ENCODE measurements around the gene MACIR. TPM values are rescaled to one million over a fixed set of nuclear protein-coding genes. Genes with fewer than 3 reads are reported as not detected.

MACIR gene
- total and polyA plus RNA-seq, 9 of the 15 experiments (the other 6 are each of a cell fraction or from before 2014, with no cell fraction given) = 1.4 to 11.6 (median 9.4) TPM

GRCh38 chr5:103258957-103259704 lies 568 bp downstream of the MACIR start:
- WGBS (ENCODE audit: insufficient coverage, low coverage, missing lambda C conversion rate) = 2% methylated on average over 28 of the region's 91 CpGs
- FAIRE-seq (no peak), DNase-seq (ENCODE audit: extremely low read depth in 1 of 4, low spot score in 3 of 4) (peak; percentile 67 to 81 (median 71)), ATAC-seq (peak; percentile 73)
- peaks cover 55% of the 10 kb centered on the region for H3K79me2 ChIP-seq (ENCODE audit: control insufficient read depth, insufficient read depth, low read length)
- in situ Hi-C loops (cut with MboI) (no loop called here), intact Hi-C loops (cut with micrococcal nuclease) (loop anchor here (2.0 to 10.0 kb wide), 2 partner anchors 138 to 306 kb away; partner anchors contain the start of genes GIN1, NUDT12 and PPIP5K2)
- H4K20me1 ChIP-seq (replicated peaks; ENCODE audit: control insufficient read depth, insufficient read depth, low read length) = no peaks in the 10 kb centered on the region
- no TSS peak for BruUV-seq (replicated peaks)
- peak overlapping the region; percentile 88 for H3K4me2 ChIP-seq (ENCODE audit: insufficient read depth, low read length)
- ChIA-PET CTCF (ENCODE audit: low intra/inter-chr PET ratio) (no interaction called here), POLR2A (interaction anchor here (0.6 to 2.1 kb wide), 4 partner anchors 9 to 1330 kb away, joined by 3 to 7 read pairs (median 6); no protein-coding TSS in a partner anchor)
- H3K4me1 ChIP-seq (replicated peaks in 1 of 2; ENCODE audit: control insufficient read depth in 2 of 2, insufficient read depth in 2 of 2, low read length in 2 of 2) = peaks cover 12 to 27% of the 10 kb centered on the region in 2 experiments; a peak in 4 of 5 replicates
- H3K27me3 ChIP-seq (ENCODE audit: control insufficient read depth in 2 of 2, insufficient read depth in 2 of 2, low read length in 2 of 2) = no peaks in the 10 kb centered on the region
- H2AFZ ChIP-seq (ENCODE audit: low read depth, low read length) = peak overlapping the region; percentile 84
- H3K36me3 ChIP-seq (ENCODE audit: control insufficient read depth, insufficient read depth, low read length) = no peaks in the 10 kb centered on the region
- H3K27ac ChIP-seq (ENCODE audit: extremely low read depth, low read depth, low read length) = peak overlapping the region; percentile 83
- H3K4me3 ChIP-seq = peak overlapping the region; percentile 86
- no peaks in the 10 kb centered on the region for H3K9me3 ChIP-seq (replicated peaks; ENCODE audit: control insufficient read depth, insufficient read depth, low read depth, low read length)
- peak overlapping the region; percentile 75 to 93 for H3K9ac ChIP-seq (ENCODE audit: insufficient read depth in 1 of 2, low read depth in 2 of 2, low read length in 2 of 2)
- no peaks in the 10 kb centered on the region for H3K9me1 ChIP-seq (ENCODE audit: control insufficient read depth, insufficient read depth, low read length)
- 0 out of 2 replicates have a peak, but pooled peaks have one; percentile 4 for TF ChIP-seq ARID4B (CRISPR knock-in tag; IDR thresholded peaks at IDR 0.05)
- peak; percentile 89 for TF ChIP-seq ZFX (CRISPR knock-in tag; IDR thresholded peaks at IDR 0.05)
- TF ChIP-seq NFIC (IDR thresholded peaks at IDR 0.05) = peak; percentile 92
- no peak for TF ChIP-seq HNRNPH1 (optimal IDR thresholded peaks at IDR 0.05; ENCODE audit: low read depth, low read length)
- TF ChIP-seq SMAD4 (CRISPR knock-in tag; conservative IDR thresholded peaks at IDR 0.05) = peak; percentile 29; the same call in 1 of the 2 replicates
- peak in 1 of 2 experiments; percentile 7; a peak in 1 of 4 replicates for TF ChIP-seq HDAC1 (IDR thresholded peaks at IDR 0.05)
- TF ChIP-seq BRF1 (IDR thresholded peaks at IDR 0.05; ENCODE audit: borderline replicate concordance, extremely low read depth, insufficient read length) = no peak
- peak; percentile 22; the same call in 1 of the 2 replicates for TF ChIP-seq AFF4 (CRISPR knock-in tag; IDR thresholded peaks at IDR 0.05)
- 0 out of 2 replicates have a peak, but pooled peaks have one; percentile 23 for TF ChIP-seq HMGXB4 (CRISPR knock-in tag; IDR thresholded peaks at IDR 0.05)
- TF ChIP-seq ZNF274 (IDR thresholded peaks at IDR 0.05; ENCODE audit: borderline replicate concordance, low read depth, low read length) = peak; percentile 31; the same call in 1 of the 2 replicates
